ENCODE data around the gene ATXN7L1.

The ATXN7L1 gene

DNA sequence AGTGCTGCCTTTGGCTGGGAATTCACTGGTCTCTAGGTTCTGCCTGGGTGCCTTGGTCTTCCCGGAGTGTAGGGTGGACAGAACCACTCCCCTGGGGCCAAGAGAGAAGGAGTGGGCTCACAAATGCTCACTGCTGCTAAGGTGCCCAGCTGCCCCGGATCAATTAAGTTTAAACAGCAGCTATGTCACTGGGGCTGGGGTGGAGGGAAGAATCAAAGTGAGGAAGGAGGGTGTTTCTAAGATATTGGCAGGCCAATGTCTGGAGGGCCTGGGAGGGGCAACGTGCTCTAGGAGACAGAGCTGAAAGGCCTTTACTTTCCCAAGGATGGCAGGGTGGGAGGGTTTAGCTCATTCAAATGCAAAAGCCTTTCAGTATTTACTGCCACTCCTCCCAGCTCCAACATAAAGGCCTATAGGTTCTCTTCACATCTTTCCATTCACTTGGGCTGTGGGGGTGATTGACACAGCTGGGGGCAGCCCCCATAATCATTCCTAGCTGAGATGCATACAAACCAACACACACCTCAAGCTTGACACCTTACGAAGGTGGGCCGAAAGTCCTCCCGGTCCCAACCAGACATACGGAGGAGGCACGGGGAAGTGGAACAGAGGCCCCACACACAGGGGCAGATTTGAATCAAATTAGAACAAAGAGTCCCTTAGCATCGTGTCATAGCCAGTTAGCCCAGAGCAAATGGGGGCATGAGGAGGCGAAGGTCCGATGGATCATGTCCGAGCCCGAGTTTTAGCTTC lies 187.2 kb downstream of the ATXN7L1 start:
- Histone ChIP-seq H3K4me2 (ENCODE audit: low read length) (no peak overlapping the region), H3K4me1 (ENCODE audit: low read length) (peaks cover 14% of the 10 kb centered on the region), H3K9ac (ENCODE audit: low read length) (no peak overlapping the region), H3K79me2 (ENCODE audit: low read length) (no peaks in the 10 kb centered on the region), H3K9me3 (ENCODE audit: insufficient read depth, low read length) (no peaks in the 10 kb centered on the region), H3K36me3 (replicated peaks; ENCODE audit: low read depth, low read length) (no peaks in the 10 kb centered on the region), H3K27me3 (ENCODE audit: low read depth, low read length) (peaks cover 13% of the 10 kb centered on the region), H4K20me1 (ENCODE audit: insufficient read depth, low read length) (no peaks in the 10 kb centered on the region), H3K27ac (ENCODE audit: low read length) (no peak overlapping the region), H3K4me3 (ENCODE audit: low read length) (no peak overlapping the region), H2AFZ (ENCODE audit: low read depth, low read length) (no peak overlapping the region)
- no peak for TF ChIP-seq EZH2phosphoT487 (IDR thresholded peaks at IDR 0.05; ENCODE audit: low read depth)
- no peak for TF ChIP-seq CTCF (IDR thresholded peaks at IDR 0.05; ENCODE audit: low read depth, low read length)

- Histone ChIP-seq H3K79me2 (ENCODE audit: low read length) (no peaks in the 10 kb centered on the region), H3K4me3 (ENCODE audit: low read length) (no peak overlapping the region), H2AFZ (ENCODE audit: low read depth, low read length) (no peak overlapping the region), H3K9me3 (ENCODE audit: insufficient read depth, low read length) (no peaks in the 10 kb centered on the region), H3K27ac (ENCODE audit: low read length) (no peak overlapping the region), H4K20me1 (ENCODE audit: insufficient read depth, low read length) (no peaks in the 10 kb centered on the region), H3K36me3 (replicated peaks; ENCODE audit: low read depth, low read length) (no peaks in the 10 kb centered on the region), H3K4me1 (ENCODE audit: low read length) (peaks cover 14% of the 10 kb centered on the region), H3K27me3 (ENCODE audit: low read depth, low read length) (peaks cover 13% of the 10 kb centered on the region), H3K4me2 (ENCODE audit: low read length) (no peak overlapping the region), H3K9ac (ENCODE audit: low read length) (no peak overlapping the region)
- TF ChIP-seq EZH2phosphoT487 (IDR thresholded peaks at IDR 0.05; ENCODE audit: low read depth) (no peak), CTCF (IDR thresholded peaks at IDR 0.05; ENCODE audit: low read depth, low read length) (no peak)
Observed at GRCh38 chr7:105688617-105689016, 187.8 kb downstream of the ATXN7L1 start.

DNA sequence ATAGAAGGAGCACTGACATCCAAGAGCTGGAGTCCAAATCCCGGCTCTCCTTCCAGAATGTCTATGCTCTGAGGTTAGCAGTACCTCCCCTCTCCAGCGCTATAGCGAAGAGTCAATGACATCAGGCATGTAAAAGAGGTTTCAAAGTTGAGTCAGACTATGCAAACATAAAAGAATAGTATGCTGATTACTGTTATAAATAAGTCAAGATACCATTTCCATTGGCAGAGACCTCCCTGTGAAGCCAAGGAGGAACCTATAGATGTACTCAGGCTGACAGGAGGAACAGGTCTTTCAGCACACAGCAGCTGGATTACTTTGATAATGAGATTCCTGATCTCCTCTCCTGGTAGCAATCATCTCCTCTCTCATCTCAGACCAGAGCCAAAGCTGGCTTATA lies 191.2 kb downstream of the ATXN7L1 start:
- Histone ChIP-seq H3K36me3 (replicated peaks; ENCODE audit: low read depth, low read length) (no peaks in the 10 kb centered on the region), H4K20me1 (ENCODE audit: insufficient read depth, low read length) (no peaks in the 10 kb centered on the region), H3K9me3 (ENCODE audit: insufficient read depth, low read length) (no peaks in the 10 kb centered on the region), H2AFZ (ENCODE audit: low read depth, low read length) (no peak overlapping the region), H3K79me2 (ENCODE audit: low read length) (no peaks in the 10 kb centered on the region), H3K27ac (ENCODE audit: low read length) (no peak overlapping the region), H3K4me1 (ENCODE audit: low read length) (no peaks in the 10 kb centered on the region), H3K4me2 (ENCODE audit: low read length) (no peak overlapping the region), H3K4me3 (ENCODE audit: low read length) (no peak overlapping the region), H3K27me3 (ENCODE audit: low read depth, low read length) (0 out of 2 replicates have a peak, but pooled peaks cover 3% of the 10 kb centered on the region), H3K9ac (ENCODE audit: low read length) (no peak overlapping the region)
- TF ChIP-seq EZH2phosphoT487 (IDR thresholded peaks at IDR 0.05; ENCODE audit: low read depth) = no peak
- TF ChIP-seq CTCF (IDR thresholded peaks at IDR 0.05; ENCODE audit: low read depth, low read length) = no peak

DNA sequence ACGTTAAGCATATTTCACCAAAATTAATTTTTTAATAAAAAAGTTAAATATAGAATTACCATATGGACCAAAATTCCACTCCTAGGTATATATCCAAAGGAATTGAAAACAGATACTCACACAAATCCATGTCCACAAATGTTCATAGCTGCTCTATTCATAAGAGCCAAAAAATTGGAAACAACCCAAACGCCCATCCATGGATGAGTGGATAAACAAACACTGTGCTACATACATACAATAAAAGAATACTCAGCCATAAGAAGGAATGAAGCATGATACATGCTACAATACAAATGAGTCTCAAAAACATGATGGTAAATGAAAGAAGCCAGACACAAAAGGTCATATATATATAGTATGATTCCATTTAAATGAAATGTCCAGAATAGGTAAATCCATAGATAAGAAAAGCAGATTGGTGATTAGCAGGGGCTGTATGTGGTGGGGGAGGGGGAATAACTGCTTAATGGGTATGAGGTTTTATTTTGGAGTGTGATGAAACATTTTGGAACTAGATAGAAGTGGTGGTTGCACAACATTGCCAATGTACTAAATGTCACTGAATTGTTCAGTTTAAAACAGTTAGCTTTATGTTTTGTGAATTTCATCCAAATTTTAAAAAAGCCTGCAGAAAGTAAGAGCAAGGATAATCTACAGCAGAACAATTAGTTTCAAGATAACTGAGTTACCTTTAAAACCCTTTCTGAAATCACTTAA lies 193.9 kb downstream of the ATXN7L1 start:
- Histone ChIP-seq H3K36me3 (replicated peaks; ENCODE audit: low read depth, low read length) (no peaks in the 10 kb centered on the region), H3K79me2 (ENCODE audit: low read length) (no peaks in the 10 kb centered on the region), H4K20me1 (ENCODE audit: insufficient read depth, low read length) (no peaks in the 10 kb centered on the region), H2AFZ (ENCODE audit: low read depth, low read length) (no peak overlapping the region), H3K4me2 (ENCODE audit: low read length) (no peak overlapping the region), H3K9ac (ENCODE audit: low read length) (no peak overlapping the region), H3K4me1 (ENCODE audit: low read length) (peaks cover 11% of the 10 kb centered on the region), H3K27me3 (ENCODE audit: low read depth, low read length) (0 out of 2 replicates have a peak, but pooled peaks cover 3% of the 10 kb centered on the region), H3K9me3 (ENCODE audit: insufficient read depth, low read length) (no peaks in the 10 kb centered on the region), H3K27ac (ENCODE audit: low read length) (no peak overlapping the region), H3K4me3 (ENCODE audit: low read length) (no peak overlapping the region)
- TF ChIP-seq EZH2phosphoT487 (IDR thresholded peaks at IDR 0.05; ENCODE audit: low read depth) = no peak
- no peak for TF ChIP-seq CTCF (IDR thresholded peaks at IDR 0.05; ENCODE audit: low read depth, low read length)

Data from OCI-LY3 (cell line).